H1 (cell line): ENCODE results near the gene C2CD2L. TPM values are rescaled to one million over a fixed set of nuclear protein-coding genes. Genes with fewer than 3 reads are reported as not detected.

Source experiments
- CTCF ChIA-PET: fragments of 300-600 bp; sonication (Branson Sonifier 250); formaldehyde crosslinking; loops from one replicate; lab custom pipeline; 2021; ENCODE audit not compliant: partially characterized antibody; lab: Charles Lee
- POLR2A ChIA-PET: fragments of 300-600 bp; sonication (Branson Sonifier 250); formaldehyde crosslinking; loops from one replicate; lab custom pipeline; 2021; ENCODE audit warnings: inconsistent platforms; ENCODE audit not compliant: partially characterized antibody; lab: Charles Lee
- DNase-seq, 2 experiments: peaks; one replicate each; pipeline versions ENCODE4 v3.0.0 to v3.0.0-alpha.2; 2010 to 2022; ENCODE audit warnings: low spot score in 2 of 2, low read depth in 1 of 2, mixed read lengths in 1 of 2
- FAIRE-seq: peaks from 2 replicates; lab custom pipeline; 2011; peaks lifted over from hg19 to GRCh38; lab: Jason Lieb, UNC
- H2AFZ ChIP-seq: 2 replicates; pipeline ENCODE4 v1.8.1; 2012; ENCODE audit warnings: low read length, inconsistent platforms
- H2AK5ac ChIP-seq: 2 replicates; pipeline ENCODE4 v1.6.1; 2013; ENCODE audit warnings: low read depth, low read length
- H2BK120ac ChIP-seq: replicated peaks from 2 replicates; pipeline ENCODE3; 2013; ENCODE audit warnings: low read depth, low read length, inconsistent platforms
- H2BK12ac ChIP-seq: 2 replicates; pipeline ENCODE4 v1.6.1; 2013; ENCODE audit warnings: low read depth, low read length
- H2BK15ac ChIP-seq: 2 replicates; pipeline ENCODE4 v1.6.1; 2013; ENCODE audit warnings: low read length
- H2BK20ac ChIP-seq: 2 replicates; pipeline ENCODE4 v1.6.1; 2013; ENCODE audit warnings: low read length
- H2BK5ac ChIP-seq: 2 replicates; pipeline ENCODE4 v1.6.1; 2013; ENCODE audit warnings: low read depth, low read length
- H3K14ac ChIP-seq: 2 replicates; pipeline ENCODE4 v1.6.1; 2013; ENCODE audit warnings: inconsistent platforms; ENCODE audit not compliant: insufficient read length
- H3K18ac ChIP-seq: 2 replicates; pipeline ENCODE4 v1.6.1; 2013; ENCODE audit warnings: low read length; ENCODE audit errors: extremely low read depth
- H3K23ac ChIP-seq: 2 replicates; pipeline ENCODE4 v1.6.1; 2013; ENCODE audit warnings: inconsistent platforms; ENCODE audit not compliant: insufficient read length
- H3K23me2 ChIP-seq: 2 replicates; pipeline ENCODE4 v1.6.1; 2013; ENCODE audit warnings: low read depth, low read length
- H3K27ac ChIP-seq: 2 replicates; pipeline ENCODE4 v1.6.1; 2011; ENCODE audit warnings: low read depth, low read length, inconsistent platforms
- H3K27me3 ChIP-seq, 4 experiments: replicated peaks in 1 of 4; 1 replicate in 1 of 4; 2 replicates in 3 of 4; pipeline versions ENCODE4 v1.6.1 to v1.8.1; 2011 to 2013; ENCODE audit warnings: low read length in 3 of 4, mild to moderate bottlenecking in 3 of 4, inconsistent platforms in 2 of 4, mixed read lengths in 2 of 4, moderate library complexity in 1 of 4; ENCODE audit not compliant: control insufficient read depth in 3 of 4, insufficient read depth in 3 of 4; ENCODE audit errors: extremely low read depth in 1 of 4
- H3K36me3 ChIP-seq, 4 experiments: 2 replicates each; pipeline versions ENCODE4 v1.6.1 to v1.8.1; 2011 to 2013; ENCODE audit warnings: mild to moderate bottlenecking in 4 of 4, low read length in 3 of 4, moderate library complexity in 2 of 4, control low read depth in 1 of 4, inconsistent platforms in 1 of 4; ENCODE audit not compliant: insufficient read depth in 4 of 4, control insufficient read depth in 2 of 4
- H3K4ac ChIP-seq: replicated peaks from 2 replicates; pipeline ENCODE3; 2013; ENCODE audit warnings: low read length, low read depth, mixed read lengths, inconsistent platforms; ENCODE audit not compliant: insufficient read length
- H3K4me1 ChIP-seq, 4 experiments: replicated peaks in 1 of 4; 1 replicate in 1 of 4; 2 replicates in 3 of 4; pipeline versions ENCODE4 v1.6.1 to v1.8.1; 2011 to 2013; ENCODE audit warnings: low read length in 3 of 4, inconsistent platforms in 2 of 4, mixed read lengths in 1 of 4; ENCODE audit not compliant: insufficient read depth in 4 of 4, control insufficient read depth in 3 of 4
- H3K4me2 ChIP-seq, 2 experiments: 2 replicates each; pipeline versions ENCODE4 v1.6.1 to v1.8.1; 2011 to 2013; ENCODE audit warnings: low read depth in 2 of 2, low read length in 2 of 2, control low read depth in 1 of 2, inconsistent platforms in 1 of 2, mild to moderate bottlenecking in 1 of 2; ENCODE audit not compliant: insufficient read depth in 1 of 2
- H3K4me3 ChIP-seq, 4 experiments: fragments of 200-600, 300-600 bp in 1 of 4; sonication (generic), shearing (Covaris generic), sonication (Bioruptor Twin) in 1 of 4; 2 replicates each; pipeline versions ENCODE4 v1.5.1 to v1.8.1; 2011 to 2016; ENCODE audit warnings: low read length in 4 of 4, low read depth in 3 of 4, control low read depth in 2 of 4, inconsistent platforms in 2 of 4, mild to moderate bottlenecking in 2 of 4, mixed read lengths in 1 of 4, moderate library complexity in 1 of 4; ENCODE audit not compliant: insufficient read depth in 2 of 4; ENCODE audit errors: extremely low read depth in 1 of 4
- H3K56ac ChIP-seq: replicated peaks from 2 replicates; pipeline ENCODE3; 2013; ENCODE audit warnings: low read depth, mild to moderate bottlenecking, mixed read lengths, low read length, inconsistent platforms; ENCODE audit not compliant: insufficient read length
- H3K79me1 ChIP-seq: 2 replicates; pipeline ENCODE4 v1.6.1; 2013; ENCODE audit warnings: low read depth, low read length, control low read depth
- H3K79me2 ChIP-seq, 2 experiments: 2 replicates each; pipeline versions ENCODE4 v1.6.1 to v1.8.1; 2012 to 2013; ENCODE audit warnings: low read length in 2 of 2, mild to moderate bottlenecking in 2 of 2, inconsistent platforms in 1 of 2; ENCODE audit not compliant: insufficient read depth in 2 of 2, control insufficient read depth in 1 of 2
- H3K9ac ChIP-seq, 4 experiments: replicated peaks in 1 of 4; 1 replicate in 1 of 4; 2 replicates in 3 of 4; pipeline versions ENCODE4 v1.6.1 to v1.8.1; 2011 to 2013; ENCODE audit warnings: low read depth in 3 of 4, low read length in 3 of 4, control low read depth in 2 of 4, mild to moderate bottlenecking in 2 of 4, moderate library complexity in 2 of 4, inconsistent platforms in 1 of 4; ENCODE audit errors: extremely low read depth in 1 of 4
- H3K9me3 ChIP-seq, 2 experiments: 2 replicates each; pipeline versions ENCODE4 v1.6.1 to v1.8.1; 2012 to 2013; ENCODE audit warnings: mild to moderate bottlenecking in 2 of 2, moderate library complexity in 2 of 2, control low read depth in 1 of 2, inconsistent platforms in 1 of 2, low read depth in 1 of 2, low read length in 1 of 2, mixed read lengths in 1 of 2; ENCODE audit not compliant: insufficient read depth in 2 of 2
- H4K20me1 ChIP-seq, 2 experiments: replicated peaks in 1 of 2; 2 replicates each; pipeline versions ENCODE3 to v1.8.1; 2011 to 2013; ENCODE audit warnings: inconsistent platforms in 2 of 2, low read length in 2 of 2, mild to moderate bottlenecking in 1 of 2; ENCODE audit not compliant: insufficient read depth in 2 of 2, control insufficient read depth in 1 of 2
- H4K5ac ChIP-seq: 2 replicates; pipeline ENCODE4 v1.6.1; 2013; ENCODE audit warnings: low read length, low read depth, mixed read lengths, inconsistent platforms; ENCODE audit not compliant: insufficient read length
- H4K8ac ChIP-seq: 2 replicates; pipeline ENCODE4 v1.8.0; 2013; ENCODE audit warnings: mild to moderate bottlenecking, moderate library complexity, low read length, inconsistent platforms; ENCODE audit not compliant: insufficient read depth; ENCODE audit errors: extremely low read depth
- H4K91ac ChIP-seq: replicated peaks from 2 replicates; pipeline ENCODE3; 2013; ENCODE audit warnings: low read length, mixed read lengths, inconsistent platforms; ENCODE audit not compliant: insufficient read length
- RAD21 ChIP-seq, 2 experiments: IDR thresholded peaks in 1 of 2; conservative IDR thresholded peaks in 1 of 2; 2 replicates each; pipeline ENCODE4 v1.6.1; 2011; ENCODE audit warnings: low read depth in 2 of 2, low read length in 2 of 2, improper control_type of control experiment in 1 of 2, inconsistent platforms in 1 of 2, mild to moderate bottlenecking in 1 of 2, moderate library complexity in 1 of 2
- SP1 ChIP-seq: IDR thresholded peaks from 2 replicates; pipeline ENCODE4 v1.6.1; 2011; ENCODE audit warnings: low read depth, low read length
- WGBS, 2 experiments: shearing (Covaris generic) in 1 of 2; methylation state at CpG; one replicate each; pipeline versions ENCODE4 v1.1.6 to v1.1.7; 2013 to 2015; ENCODE audit warnings: low lambda C conversion rate in 2 of 2, mixed read lengths in 2 of 2, inconsistent platforms in 1 of 2, low coverage in 1 of 2, missing lambda C conversion rate in 1 of 2; ENCODE audit not compliant: insufficient replicate concordance in 2 of 2, insufficient coverage in 1 of 2, insufficient read length in 1 of 2; ENCODE audit errors: extremely low coverage in 1 of 2, missing lambda C conversion rate in 1 of 2; 5-methylcytosine and 5-hydroxymethylcytosine counted together
- polyA plus RNA-seq, 7 experiments: library from polyadenylated mRNA; depleted of rRNA in 3 of 7; stranded (reverse) in 5 of 7; unstranded in 2 of 7; fragments of >200 nt in 5 of 7; fragments of 200-250 nt in 2 of 7; gene quantifications; 1 replicate in 5 of 7; 2 replicates in 1 of 7; 4 replicates in 1 of 7; pipeline versions ENCODE4 v1.2.1 to v1.2.3, GENCODE V29; 2011 to 2013; ENCODE audit warnings: missing spikeins in 2 of 7, mixed read lengths in 2 of 7
- total RNA-seq: library from RNA; stranded (reverse); fragmentation: NEBNext Ultra II Directional; extraction: Animal tissue kit (Norgen Biotek cat#: 25700); gene quantifications from 2 replicates; pipeline ENCODE4 v1.2.1, GENCODE V29; 2021

Gene C2CD2L
- total and polyA plus RNA-seq, 2 of the 8 experiments (the other 6 are each of a cell fraction or from before 2014, with no cell fraction given), result 2.5 to 4.0 TPM

GRCh38 chr11:119103793-119104192 lies 3.4 kb upstream of the C2CD2L start:
- WGBS, 2 experiments, result 81% methylated on average over 4 of the region's 4 CpGs; no CpG with 5 or more reads in 1 of the 2 experiments

More at GRCh38 chr11:119103793-119104192, 3.4 kb upstream of the C2CD2L start:
- Histone ChIP-seq H2BK15ac (no peak overlapping the region), H3K23ac (no peak overlapping the region), H3K4me2 (no peak overlapping the region), H3K79me1 (peaks cover 7% of the 10 kb centered on the region), H3K56ac (no peak overlapping the region), H2BK5ac (no peak overlapping the region), H2AK5ac (no peak overlapping the region), H3K9ac (no peak overlapping the region), H3K27me3 (peaks cover 2 to 14% (median 12%) of the 10 kb centered on the region in 4 experiments), H2BK20ac (no peak overlapping the region), H3K9me3 (no peaks in the 10 kb centered on the region), H2BK120ac (no peak overlapping the region), H3K36me3 (no peaks in the 10 kb centered on the region), H4K8ac (no peak overlapping the region), H4K20me1 (peaks cover 0 to 5% of the 10 kb centered on the region in 2 experiments), H3K14ac (no peak overlapping the region), H4K91ac (no peak overlapping the region), H3K79me2 (peaks cover 0 to 12% of the 10 kb centered on the region in 2 experiments; a peak in 2 of 4 replicates), H2BK12ac (no peak overlapping the region), H3K4me1 (peaks cover 3 to 29% (median 9%) of the 10 kb centered on the region in 4 experiments), H3K18ac (no peak overlapping the region), H3K4me3 (no peak overlapping the region), H3K27ac (no peak overlapping the region), H3K4ac (no peak overlapping the region), H4K5ac (no peak overlapping the region), H3K23me2 (peaks cover 29% of the 10 kb centered on the region), H2AFZ (no peak overlapping the region)
- ChIA-PET CTCF (interaction anchor here (0.9 to 3.2 kb wide), 4 partner anchors 8 to 92 kb away, joined by 3 to 11 read pairs (median 6); a partner anchor contains a TSS), POLR2A (interaction anchor here (2.1 to 10.6 kb wide), 2 partner anchors 10 to 13 kb away, joined by 11 to 139 read pairs; a partner anchor contains a TSS)
- FAIRE-seq, result no peak
- no peak for DNase-seq
- TF ChIP-seq SP1 (no peak), RAD21 (IDR thresholded peaks at IDR 0.05 in 1 of 2, conservative IDR thresholded peaks at IDR 0.05 in 1 of 2; ENCODE audit: low read depth in 2 of 2, low read length in 2 of 2) (peak; percentile 13 to 31; a peak in 2 of 4 replicates)
